WTC11 (cell line): ENCODE data around the gene RCN1. TPM values are rescaled to one million over a fixed set of nuclear protein-coding genes. Genes with fewer than 3 reads are reported as not detected.

Experiments used
- ARID4B ChIP-seq: sonication (generic); formaldehyde crosslinking; IDR thresholded peaks from 2 replicates; pipeline ENCODE4 v1.8.0; 2023; ENCODE audit warnings: missing genetic modification reagents, mild to moderate bottlenecking, borderline replicate concordance
- ATF2 ChIP-seq: sonication (generic); formaldehyde crosslinking; IDR thresholded peaks from 2 replicates; pipeline ENCODE4 v1.8.1; 2022; ENCODE audit warnings: low read depth, missing genetic modification reagents, borderline replicate concordance
- E2F4 ChIP-seq: sonication (generic); formaldehyde crosslinking; IDR thresholded peaks from 2 replicates; pipeline ENCODE4 v1.8.1; 2022; ENCODE audit warnings: low read depth, mild to moderate bottlenecking, moderate library complexity, missing genetic modification reagents, borderline replicate concordance
- FOXP4 ChIP-seq: sonication (generic); formaldehyde crosslinking; IDR thresholded peaks from 2 replicates; pipeline ENCODE4 v1.8.0; 2022; ENCODE audit warnings: mild to moderate bottlenecking, missing genetic modification reagents
- IRF2 ChIP-seq: sonication (generic); formaldehyde crosslinking; IDR thresholded peaks from 2 replicates; pipeline ENCODE4 v1.8.0; 2022; ENCODE audit warnings: low read depth, missing genetic modification reagents, borderline replicate concordance
- JUN ChIP-seq: sonication (generic); formaldehyde crosslinking; IDR thresholded peaks from 2 replicates; pipeline ENCODE4 v1.8.0; 2023; ENCODE audit warnings: mild to moderate bottlenecking, missing genetic modification reagents
- NFYB ChIP-seq: sonication (generic); formaldehyde crosslinking; conservative IDR thresholded peaks from 2 replicates; pipeline ENCODE4 v1.8.0; 2022; ENCODE audit warnings: low read depth, missing genetic modification reagents
- SMAD4 ChIP-seq: sonication (generic); formaldehyde crosslinking; IDR thresholded peaks from 2 replicates; pipeline ENCODE4 v1.8.0; 2022; ENCODE audit warnings: mild to moderate bottlenecking, missing genetic modification reagents
- ZNF121 ChIP-seq: sonication (generic); formaldehyde crosslinking; IDR thresholded peaks from 2 replicates; pipeline ENCODE4 v1.8.0; 2023; ENCODE audit warnings: missing genetic modification reagents
- ZNF219 ChIP-seq: sonication (generic); formaldehyde crosslinking; IDR thresholded peaks from 2 replicates; pipeline ENCODE4 v1.8.0; 2023; ENCODE audit warnings: missing genetic modification reagents, mild to moderate bottlenecking, borderline replicate concordance
- ZNF396 ChIP-seq: fragments of 250-450 bp; sonication (Bioruptor Pico); IDR thresholded peaks from 2 replicates; pipeline ENCODE4 v1.8.0; 2021; ENCODE audit warnings: mild to moderate bottlenecking, moderate library complexity, borderline replicate concordance
- ZNF532 ChIP-seq: fragments of 250-450 bp; sonication (Bioruptor Pico); IDR thresholded peaks from 2 replicates; pipeline ENCODE4 v1.9.0; 2021; ENCODE audit warnings: mild to moderate bottlenecking, borderline replicate concordance
- total RNA-seq: library from RNA; stranded (reverse); gene quantifications from 3 replicates; pipeline ENCODE4 v1.2.3, GENCODE V29; 2021

Gene RCN1
- total RNA-seq, 1 experiment from 2014 or later: 96.2 TPM

GRCh38 chr11:32088117-32088941 lies 2.5 kb upstream of the RCN1 start (continued):
- no peak for TF ChIP-seq FOXP4 (CRISPR knock-in tag)
- no peak for TF ChIP-seq ZNF396
- TF ChIP-seq ATF2 (CRISPR knock-in tag): no peak
- no peak for TF ChIP-seq ARID4B (CRISPR knock-in tag)
- no peak for TF ChIP-seq ZNF532 (CRISPR knock-in tag)
- no peak for TF ChIP-seq ZNF121 (CRISPR knock-in tag)
- TF ChIP-seq NFYB (CRISPR knock-in tag): no peak
- TF ChIP-seq IRF2 (CRISPR knock-in tag): no peak
- no peak for TF ChIP-seq E2F4
- no peak for TF ChIP-seq JUN (CRISPR knock-in tag)
- TF ChIP-seq SMAD4 (CRISPR knock-in tag): no peak
- TF ChIP-seq ZNF219 (CRISPR knock-in tag): no peak
